HEK293T (cell line): ENCODE results near the gene SPATA1.

Experiments
- CTCF ChIA-PET: fragments of 350-600 bp; formaldehyde crosslinking; extraction: SDS; loops from one replicate; lab custom pipeline; 2021; ENCODE audit warnings: antibody characterized with exemption, inconsistent platforms; lab: Yijun Ruan, JAX
- POLR2A ChIA-PET: fragments of 350-600 bp; formaldehyde crosslinking; extraction: SDS; loops from one replicate; lab custom pipeline; 2020; ENCODE audit warnings: antibody characterized with exemption, inconsistent platforms; lab: Yijun Ruan, JAX
- DNase-seq: peaks from one replicate; pipeline ENCODE4 v3.0.0; 2012; ENCODE audit warnings: mixed read lengths; ENCODE audit errors: extremely low spot score
- ARNT ChIP-seq: fragments of 450-650 bp; IDR thresholded peaks from 2 replicates; pipeline ENCODE4 v1.6.1; 2017; ENCODE audit warnings: mild to moderate bottlenecking
- BHLHE40 ChIP-seq: fragments of 450-650 bp; IDR thresholded peaks from 2 replicates; pipeline ENCODE4 v1.6.1; 2016; ENCODE audit warnings: mild to moderate bottlenecking, moderate library complexity, borderline replicate concordance
- CTBP1 ChIP-seq: fragments of 450-650 bp; IDR thresholded peaks from 2 replicates; pipeline ENCODE4 v1.6.1; 2016; ENCODE audit warnings: borderline replicate concordance
- ELF4 ChIP-seq: fragments of 450-650 bp; IDR thresholded peaks from 2 replicates; pipeline ENCODE4 v1.6.1; 2017; ENCODE audit warnings: antibody characterized with exemption
- FOXA1 ChIP-seq: fragments of 450-650 bp; IDR thresholded peaks from 2 replicates; pipeline ENCODE4 v1.6.1; 2016; ENCODE audit warnings: mild to moderate bottlenecking
- FOXK2 ChIP-seq: fragments of 450-650 bp; IDR thresholded peaks from 2 replicates; pipeline ENCODE4 v1.6.1; 2016; ENCODE audit warnings: mild to moderate bottlenecking
- FOXM1 ChIP-seq: fragments of 450-650 bp; IDR thresholded peaks from 2 replicates; pipeline ENCODE4 v1.6.1; 2017; ENCODE audit warnings: mild to moderate bottlenecking, borderline replicate concordance
- HDGF ChIP-seq: fragments of 450-650 bp; IDR thresholded peaks from 2 replicates; pipeline ENCODE4 v1.6.1; 2017; ENCODE audit warnings: antibody characterized with exemption, borderline replicate concordance
- L3MBTL2 ChIP-seq: fragments of 450-650 bp; conservative IDR thresholded peaks from 2 replicates; pipeline ENCODE4 v1.6.1; 2016; ENCODE audit warnings: mild to moderate bottlenecking
- LEF1 ChIP-seq: fragments of 450-650 bp; IDR thresholded peaks from 2 replicates; pipeline ENCODE4 v1.6.1; 2017; ENCODE audit warnings: mild to moderate bottlenecking, borderline replicate concordance
- NFRKB ChIP-seq: fragments of 450-650 bp; IDR thresholded peaks from 2 replicates; pipeline ENCODE4 v1.6.1; 2016; ENCODE audit warnings: mild to moderate bottlenecking, moderate library complexity
- SP1 ChIP-seq: fragments of 450-650 bp; IDR thresholded peaks from 2 replicates; pipeline ENCODE4 v1.6.1; 2017
- SUZ12 ChIP-seq: fragments of 450-650 bp; IDR thresholded peaks from 2 replicates; pipeline ENCODE4 v1.6.1; 2016; ENCODE audit warnings: mild to moderate bottlenecking
- TARDBP ChIP-seq: fragments of 450-650 bp; IDR thresholded peaks from 2 replicates; pipeline ENCODE4 v1.6.1; 2016
- ZNF384 ChIP-seq: fragments of 450-650 bp; IDR thresholded peaks from 2 replicates; pipeline ENCODE4 v1.6.1; 2016
- TF ChIP-seq, protein P1 (sequence below): fragments of 450-650 bp; IDR thresholded peaks from 2 replicates; pipeline ENCODE4 v1.6.1; 2016

The SPATA1 gene

GRCh38 chr1:84508510-84508909 is 2.3 kb downstream of the SPATA1 start:
- TF ChIP-seq BHLHE40 = no peak
- no peak for TF ChIP-seq SUZ12
- no peak for TF ChIP-seq HDGF
- TF ChIP-seq LEF1 = no peak
- TF ChIP-seq FOXM1 = no peak
- TF ChIP-seq ELF4 = no peak
- no peak for TF ChIP-seq SP1
- no peak for TF ChIP-seq L3MBTL2
- no peak for TF ChIP-seq NFRKB
- no peak for TF ChIP-seq FOXA1
- TF ChIP-seq, protein P1, sequence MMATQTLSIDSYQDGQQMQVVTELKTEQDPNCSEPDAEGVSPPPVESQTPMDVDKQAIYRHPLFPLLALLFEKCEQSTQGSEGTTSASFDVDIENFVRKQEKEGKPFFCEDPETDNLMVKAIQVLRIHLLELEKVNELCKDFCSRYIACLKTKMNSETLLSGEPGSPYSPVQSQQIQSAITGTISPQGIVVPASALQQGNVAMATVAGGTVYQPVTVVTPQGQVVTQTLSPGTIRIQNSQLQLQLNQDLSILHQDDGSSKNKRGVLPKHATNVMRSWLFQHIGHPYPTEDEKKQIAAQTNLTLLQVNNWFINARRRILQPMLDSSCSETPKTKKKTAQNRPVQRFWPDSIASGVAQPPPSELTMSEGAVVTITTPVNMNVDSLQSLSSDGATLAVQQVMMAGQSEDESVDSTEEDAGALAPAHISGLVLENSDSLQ = no peak
- no peak for TF ChIP-seq TARDBP
- no peak for TF ChIP-seq ARNT
- TF ChIP-seq CTBP1 = no peak
- POLR2A ChIA-PET = no interaction called here
- CTCF ChIA-PET = no interaction called here

DNA sequence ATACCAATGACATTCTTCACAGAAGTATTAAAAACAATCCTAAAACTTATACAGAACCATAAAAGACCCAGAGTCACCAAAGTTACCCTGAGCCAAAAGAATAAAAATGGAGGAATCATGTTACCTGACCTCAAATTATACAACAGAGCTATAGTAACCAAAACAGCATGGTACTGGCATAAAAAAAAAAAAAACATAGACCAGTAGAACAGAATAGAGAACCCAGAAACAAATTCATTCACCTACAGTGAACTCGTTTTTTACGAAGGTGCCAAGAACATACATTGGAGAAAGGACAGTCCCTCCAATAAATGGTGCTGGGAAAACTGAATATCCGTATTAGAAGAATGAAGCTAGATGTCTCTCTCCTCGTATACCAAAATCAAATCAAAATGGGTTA is 2.8 kb downstream of the SPATA1 start:
- CTCF ChIA-PET = interaction anchor here (0.7 kb wide), 1 partner anchor 215 kb away, joined by 3 read pairs; no protein-coding TSS in a partner anchor
- TF ChIP-seq ZNF384 (peak; percentile 71), FOXA1 (no peak)
- POLR2A ChIA-PET = no interaction called here
- DNase-seq = no peak

More at GRCh38 chr1:84508510-84508909, 2.3 kb downstream of the SPATA1 start:
- DNase-seq = no peak

- TF ChIP-seq CTBP1 (no peak), SP1 (no peak), FOXA1 (no peak), ELF4 (no peak), ARNT (no peak), FOXM1 (no peak), NFRKB (no peak), TARDBP (no peak), SUZ12 (no peak), LEF1 (no peak), L3MBTL2 (no peak), HDGF (no peak), FOXK2 (no peak), ZNF384 (no peak), BHLHE40 (no peak)
- TF ChIP-seq, protein P1 = no peak
- ChIA-PET CTCF (no interaction called here), POLR2A (no interaction called here)
- no peak for DNase-seq
Measured at GRCh38 chr1:84510165-84510564, 4.0 kb downstream of the SPATA1 start.

- POLR2A ChIA-PET = no interaction called here
- no peak for DNase-seq
- TF ChIP-seq L3MBTL2 (0 out of 2 replicates have a peak, but pooled peaks have one; percentile 20), FOXM1 (no peak)
- TF ChIP-seq, protein P1 = peak; percentile 41; the same call in 1 of the 2 replicates
- CTCF ChIA-PET = no interaction called here
Measured at GRCh38 chr1:84510668-84511067, 4.5 kb downstream of the SPATA1 start.

GRCh38 chr1:84524590-84524989 is 18.4 kb downstream of the SPATA1 start:
- DNase-seq = no peak
- ChIA-PET POLR2A (no interaction called here), CTCF (interaction anchor here (1.3 kb wide), 1 partner anchor 11 kb away, joined by 3 read pairs; no protein-coding TSS in a partner anchor)
- TF ChIP-seq SP1 = no peak
- no peak for TF ChIP-seq HDGF
- no peak for TF ChIP-seq ELF4
- no peak for TF ChIP-seq SUZ12
- no peak for TF ChIP-seq ZNF384
- no peak for TF ChIP-seq LEF1
- no peak for TF ChIP-seq TARDBP
- no peak for TF ChIP-seq L3MBTL2
- TF ChIP-seq, protein P1 = no peak
- no peak for TF ChIP-seq FOXK2
- no peak for TF ChIP-seq NFRKB
- TF ChIP-seq FOXA1 = no peak
- no peak for TF ChIP-seq ARNT
- no peak for TF ChIP-seq BHLHE40
- no peak for TF ChIP-seq FOXM1
- TF ChIP-seq CTBP1 = no peak

GRCh38 chr1:84525779-84526178 is 19.6 kb downstream of the SPATA1 start:
- CTCF ChIA-PET = interaction anchor here (1.3 kb wide), 1 partner anchor 12 kb away, joined by 3 read pairs; no protein-coding TSS in a partner anchor
- DNase-seq = no peak

More at GRCh38 chr1:84525779-84526178, 19.6 kb downstream of the SPATA1 start:
- TF ChIP-seq FOXM1 (no peak), BHLHE40 (no peak), SP1 (no peak), HDGF (no peak), FOXK2 (no peak), CTBP1 (no peak), TARDBP (no peak), LEF1 (no peak), ARNT (no peak), NFRKB (no peak), ELF4 (no peak), L3MBTL2 (no peak), FOXA1 (no peak), SUZ12 (no peak), ZNF384 (no peak)
- TF ChIP-seq, protein P1 = no peak
- POLR2A ChIA-PET = no interaction called here
